ENCODE data around the gene GSDME.

DNA sequence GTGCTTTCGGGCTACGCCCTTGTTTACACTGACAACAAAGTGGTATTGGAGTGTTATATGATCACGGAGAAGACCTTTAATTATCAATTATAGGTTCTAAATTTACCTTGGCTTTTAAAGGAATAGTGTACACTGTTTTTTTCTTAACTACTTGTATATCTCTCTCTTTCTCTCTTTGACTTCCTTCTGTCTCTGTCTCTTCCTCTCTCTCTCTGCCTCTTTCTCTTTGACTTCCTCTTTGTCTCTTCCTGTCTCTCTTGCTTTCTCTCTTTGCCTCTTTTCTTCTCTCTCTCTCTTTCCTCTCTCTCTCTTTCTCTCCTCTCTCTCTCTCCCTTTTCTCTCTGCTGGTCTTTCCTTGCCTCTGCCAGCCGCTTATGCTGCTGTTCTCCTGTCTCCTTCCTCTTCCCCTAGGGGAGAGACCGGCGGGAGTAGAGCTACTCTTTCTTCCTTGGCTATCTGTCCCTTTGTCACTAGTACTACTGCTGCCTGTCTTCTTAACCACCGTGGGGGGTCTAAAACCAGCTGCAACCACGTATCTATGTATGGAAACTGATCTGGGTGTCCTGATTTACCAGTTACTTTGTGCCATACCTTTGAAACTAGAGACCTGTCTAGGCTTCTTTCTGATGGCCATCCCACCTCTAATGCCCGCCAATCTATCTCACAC lies 36.9 kb upstream of the GSDME start:
- TF ChIP-seq POLR2A (IDR thresholded peaks at IDR 0.05), result no peak
- TF ChIP-seq, protein P1, sequence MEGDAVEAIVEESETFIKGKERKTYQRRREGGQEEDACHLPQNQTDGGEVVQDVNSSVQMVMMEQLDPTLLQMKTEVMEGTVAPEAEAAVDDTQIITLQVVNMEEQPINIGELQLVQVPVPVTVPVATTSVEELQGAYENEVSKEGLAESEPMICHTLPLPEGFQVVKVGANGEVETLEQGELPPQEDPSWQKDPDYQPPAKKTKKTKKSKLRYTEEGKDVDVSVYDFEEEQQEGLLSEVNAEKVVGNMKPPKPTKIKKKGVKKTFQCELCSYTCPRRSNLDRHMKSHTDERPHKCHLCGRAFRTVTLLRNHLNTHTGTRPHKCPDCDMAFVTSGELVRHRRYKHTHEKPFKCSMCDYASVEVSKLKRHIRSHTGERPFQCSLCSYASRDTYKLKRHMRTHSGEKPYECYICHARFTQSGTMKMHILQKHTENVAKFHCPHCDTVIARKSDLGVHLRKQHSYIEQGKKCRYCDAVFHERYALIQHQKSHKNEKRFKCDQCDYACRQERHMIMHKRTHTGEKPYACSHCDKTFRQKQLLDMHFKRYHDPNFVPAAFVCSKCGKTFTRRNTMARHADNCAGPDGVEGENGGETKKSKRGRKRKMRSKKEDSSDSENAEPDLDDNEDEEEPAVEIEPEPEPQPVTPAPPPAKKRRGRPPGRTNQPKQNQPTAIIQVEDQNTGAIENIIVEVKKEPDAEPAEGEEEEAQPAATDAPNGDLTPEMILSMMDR (IDR thresholded peaks at IDR 0.05), result no peak

Data from upper lobe of left lung (tissue), 4 donors.